Mucosa of descending colon (tissue), 3 donors: ENCODE measurements around the gene PLEKHG1. TPM values are rescaled to one million over a fixed set of nuclear protein-coding genes. Genes with fewer than 3 reads are reported as not detected.

ENCODE experiments used
- ATAC-seq: fragments of 200-7000 bp; cut with Tn5 transposase; one replicate; pipeline ENCODE4 v1.9.1; 2020; ENCODE audit warnings: mild to moderate bottlenecking, moderate library complexity
- DNase-seq, 3 donors: peaks; one replicate each; pipeline ENCODE4 v3.0.0-alpha.2; 2020
- H3K36me3 ChIP-seq: fragments of 200-600 bp; one replicate; pipeline ENCODE4 v1.8.0; 2021; ENCODE audit warnings: low read depth, mild to moderate bottlenecking
- H3K4me1 ChIP-seq: fragments of 200-600 bp; one replicate; pipeline ENCODE4 v1.8.0; 2021; ENCODE audit warnings: low read depth, mild to moderate bottlenecking
- H3K4me3 ChIP-seq: fragments of 200-600 bp; one replicate; pipeline ENCODE4 v1.8.0; 2021; ENCODE audit warnings: mild to moderate bottlenecking
- H3K9me3 ChIP-seq: fragments of 200-600 bp; one replicate; pipeline ENCODE4 v1.8.0; 2021; ENCODE audit warnings: mild to moderate bottlenecking
- intact Hi-C, 2 donors: fragments of 100-400 bp; cut with DNase I in 1 of 2; cut with micrococcal nuclease in 1 of 2; formaldehyde crosslinking; loops; one replicate each; pipeline versions ENCODE4 v1.11.0 to v1.11.1; 2022; cut with DNase I, micrococcal nuclease
- total RNA-seq, 3 donors: library from RNA; stranded (reverse); fragmentation: NEBNext Ultra II Directional in 2 of 3; extraction: Animal tissue kit (Norgen Biotek cat#: 25700) in 2 of 3; gene quantifications; one replicate each; pipeline versions ENCODE4 v1.2.1 to v1.2.4, GENCODE V29; 2021 to 2023
- TF ChIP-seq, protein P1 (sequence below): fragments of 200-600 bp; IDR thresholded peaks from one replicate; pipeline ENCODE4 v1.8.0; 2022; ENCODE audit warnings: antibody characterized with exemption, mild to moderate bottlenecking
- donor health status: DM: no; HTN: no; CAD: no; lungs with moderate emphysema.
- donor health status: DM: no; HTN: no; CAD: no.
- donor health status: DM: no; HTN: yes; CAD: no.

PLEKHG1 gene
- total RNA-seq, 3 donors from 2014 or later: 24.1 to 49.2 (median 29.1) TPM

DNA sequence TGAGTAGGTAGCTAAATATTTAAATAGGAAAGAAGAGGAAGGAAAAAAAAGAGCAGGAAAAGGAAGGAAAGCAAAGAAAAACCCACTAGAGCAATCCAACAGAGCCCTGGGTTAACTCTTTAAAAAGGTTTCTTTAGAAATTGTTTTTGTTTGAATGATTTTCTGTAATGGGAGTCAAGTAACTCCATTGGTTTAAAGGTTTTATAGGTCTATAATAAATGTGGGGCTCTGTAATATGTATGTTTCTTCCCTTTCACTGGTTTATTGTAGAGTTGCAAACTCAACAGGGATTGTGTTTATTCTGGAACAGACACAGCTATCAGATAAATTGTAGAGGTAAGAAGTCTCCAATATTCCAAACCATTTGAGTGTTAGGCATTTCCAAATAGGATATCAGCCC lies 10.9 kb downstream of the PLEKHG1 start:
- intact Hi-C loops: no loop called here
- H3K9me3 ChIP-seq: no peaks in the 10 kb centered on the region
- no peak overlapping the region for H3K4me3 ChIP-seq
- ATAC-seq (no peak), DNase-seq (no peak)
- no peaks in the 10 kb centered on the region for H3K36me3 ChIP-seq
- TF ChIP-seq, protein P1, sequence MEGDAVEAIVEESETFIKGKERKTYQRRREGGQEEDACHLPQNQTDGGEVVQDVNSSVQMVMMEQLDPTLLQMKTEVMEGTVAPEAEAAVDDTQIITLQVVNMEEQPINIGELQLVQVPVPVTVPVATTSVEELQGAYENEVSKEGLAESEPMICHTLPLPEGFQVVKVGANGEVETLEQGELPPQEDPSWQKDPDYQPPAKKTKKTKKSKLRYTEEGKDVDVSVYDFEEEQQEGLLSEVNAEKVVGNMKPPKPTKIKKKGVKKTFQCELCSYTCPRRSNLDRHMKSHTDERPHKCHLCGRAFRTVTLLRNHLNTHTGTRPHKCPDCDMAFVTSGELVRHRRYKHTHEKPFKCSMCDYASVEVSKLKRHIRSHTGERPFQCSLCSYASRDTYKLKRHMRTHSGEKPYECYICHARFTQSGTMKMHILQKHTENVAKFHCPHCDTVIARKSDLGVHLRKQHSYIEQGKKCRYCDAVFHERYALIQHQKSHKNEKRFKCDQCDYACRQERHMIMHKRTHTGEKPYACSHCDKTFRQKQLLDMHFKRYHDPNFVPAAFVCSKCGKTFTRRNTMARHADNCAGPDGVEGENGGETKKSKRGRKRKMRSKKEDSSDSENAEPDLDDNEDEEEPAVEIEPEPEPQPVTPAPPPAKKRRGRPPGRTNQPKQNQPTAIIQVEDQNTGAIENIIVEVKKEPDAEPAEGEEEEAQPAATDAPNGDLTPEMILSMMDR: no peak
- no peaks in the 10 kb centered on the region for H3K4me1 ChIP-seq

DNA sequence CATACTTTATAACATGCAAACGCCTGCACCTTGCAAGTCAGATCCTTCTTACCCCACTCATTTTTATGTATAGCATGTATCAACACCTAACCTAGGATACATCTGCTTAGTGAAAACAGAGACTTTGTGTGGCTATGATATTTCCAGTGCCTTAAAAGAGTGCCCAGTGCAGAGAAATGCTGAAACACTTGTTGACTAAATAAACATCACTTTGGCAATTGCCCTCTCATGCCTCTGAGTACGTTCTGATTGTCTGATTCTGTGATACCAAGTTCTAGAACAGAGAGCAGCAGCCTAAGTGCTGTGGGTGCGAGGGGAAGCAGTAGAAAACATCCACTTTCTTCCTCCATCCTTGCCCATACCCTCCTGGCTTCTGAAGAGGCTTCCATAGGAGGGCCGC lies 13.6 kb downstream of the PLEKHG1 start:
- TF ChIP-seq, protein P1: no peak
- intact Hi-C loops: no loop called here
- DNase-seq: no peak
- Histone ChIP-seq H3K9me3 (no peaks in the 10 kb centered on the region), H3K36me3 (no peaks in the 10 kb centered on the region), H3K4me1 (no peaks in the 10 kb centered on the region), H3K4me3 (no peak overlapping the region)
- ATAC-seq: no peak

DNA sequence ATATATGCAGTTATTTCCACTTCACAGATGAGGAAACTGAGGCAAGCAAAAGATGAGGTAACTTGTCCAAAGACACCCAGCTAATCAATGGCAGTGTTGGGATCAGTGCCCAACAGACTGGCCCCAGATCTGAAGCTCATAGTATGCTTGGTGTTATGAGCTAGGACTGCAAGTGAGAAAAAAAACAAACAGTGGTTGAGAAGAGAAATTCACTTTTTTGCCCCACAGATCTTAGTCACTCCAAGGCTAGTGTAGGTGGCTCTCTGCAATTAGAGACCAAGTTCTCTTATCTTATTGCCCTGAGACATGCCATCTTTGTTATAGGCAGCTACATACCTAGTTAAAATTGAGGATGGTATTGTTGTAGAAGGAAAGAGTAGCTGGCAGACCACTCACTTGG lies 16.3 kb downstream of the PLEKHG1 start:
- no peak for ATAC-seq
- DNase-seq: no peak
- Histone ChIP-seq H3K9me3 (no peaks in the 10 kb centered on the region), H3K4me1 (peaks cover 17% of the 10 kb centered on the region), H3K36me3 (no peaks in the 10 kb centered on the region), H3K4me3 (no peak overlapping the region)
- intact Hi-C loops: no loop called here
- TF ChIP-seq, protein P1: no peak

DNA sequence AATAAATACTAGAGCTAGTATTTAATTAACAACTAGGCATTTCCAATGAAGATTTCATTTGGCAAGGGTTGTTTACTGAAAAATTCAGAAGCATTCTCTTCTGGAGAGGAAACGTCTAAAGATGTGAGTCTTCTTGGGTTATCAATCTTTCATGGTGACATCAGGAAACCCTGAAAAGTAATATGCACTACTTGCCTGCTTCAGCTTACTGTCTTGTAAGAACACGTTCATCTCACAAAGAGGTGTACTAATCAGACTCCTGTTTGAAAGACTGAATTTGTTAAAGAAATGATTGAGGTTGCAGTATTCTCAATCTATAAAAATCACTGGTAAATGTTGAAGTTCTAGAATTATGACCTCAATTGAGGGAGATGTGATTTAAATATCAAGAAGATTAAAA lies 16.9 kb downstream of the PLEKHG1 start:
- H3K9me3 ChIP-seq: no peaks in the 10 kb centered on the region
- TF ChIP-seq, protein P1: no peak
- no peak for DNase-seq

DNA sequence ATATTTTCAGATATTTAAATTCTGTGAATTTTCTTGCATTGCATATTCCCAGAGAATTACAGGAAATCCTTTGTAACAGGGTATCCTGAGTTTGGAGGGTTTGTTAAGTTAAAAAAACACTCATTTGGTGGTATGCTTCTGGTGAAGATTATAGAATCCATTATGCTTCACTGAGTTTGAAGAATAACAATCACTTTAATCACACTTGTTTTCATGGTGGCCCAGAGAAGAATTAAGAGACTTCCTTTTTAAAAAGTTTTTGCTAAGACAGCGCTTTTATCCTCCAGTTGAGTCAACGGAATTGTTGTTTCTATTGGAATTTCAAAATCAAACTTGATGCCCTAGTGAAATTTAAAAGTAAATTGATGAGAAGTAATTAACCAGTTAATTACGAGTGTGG lies 17.4 kb downstream of the PLEKHG1 start:
- no peaks in the 10 kb centered on the region for H3K9me3 ChIP-seq
- intact Hi-C loops: no loop called here
- TF ChIP-seq, protein P1: no peak
- no peaks in the 10 kb centered on the region for H3K36me3 ChIP-seq
- ATAC-seq (no peak), DNase-seq (no peak)
- H3K4me1 ChIP-seq: peaks cover 26% of the 10 kb centered on the region
- H3K4me3 ChIP-seq: no peak overlapping the region

More for the DNA sequence above, 16.9 kb downstream of the PLEKHG1 start:
- peaks cover 23% of the 10 kb centered on the region for H3K4me1 ChIP-seq
- ATAC-seq: no peak
- no peaks in the 10 kb centered on the region for H3K36me3 ChIP-seq
- intact Hi-C loops: no loop called here
- no peak overlapping the region for H3K4me3 ChIP-seq
